Naive thymus-derived CD4-positive, alpha-beta T cell (primary cell): ENCODE measurements around the gene MFSD11. TPM values are rescaled to one million over a fixed set of nuclear protein-coding genes. Genes with fewer than 3 reads are reported as not detected.
"Not testable (repeated sequence)": the region's sequence is repeated elsewhere in the genome, so short reads cannot be mapped to it uniquely, and the experiment has no call there.

Experiments
- ATAC-seq: fragments of 150-1000 bp; cut with Tn5 transposase; 2 replicates; pipeline ENCODE4 v1.10.0; 2021; ENCODE audit warnings: mild to moderate bottlenecking, moderate library complexity
- CTCF ChIA-PET: fragments of 350-600 bp; sonication (Branson Sonifier 250); formaldehyde crosslinking; loops from one replicate; lab custom pipeline; 2021; ENCODE audit warnings: antibody characterized with exemption; lab: Charles Lee
- POLR2A ChIA-PET: fragments of 350-600 bp; sonication (Branson Sonifier 250); formaldehyde crosslinking; loops from one replicate; lab custom pipeline; 2021; ENCODE audit warnings: antibody characterized with exemption, inconsistent platforms; lab: Charles Lee
- DNase-seq, 9 donors: peaks; one replicate each; pipeline versions ENCODE4 v3.0.0 to v3.0.0-alpha.2; 2020 to 2022; ENCODE audit warnings: mixed read lengths in 1 of 9
- H3K27ac ChIP-seq: one replicate; pipeline ENCODE4 v1.7.0; 2013; ENCODE audit warnings: mild to moderate bottlenecking, low read depth, low read length, moderate library complexity
- H3K27me3 ChIP-seq, 2 donors: one replicate each; pipeline ENCODE4 v1.7.0; 2013; ENCODE audit warnings: low read length in 2 of 2, mild to moderate bottlenecking in 2 of 2, moderate library complexity in 2 of 2; ENCODE audit not compliant: control insufficient read depth in 2 of 2, insufficient read depth in 2 of 2
- H3K36me3 ChIP-seq, 3 experiments: 1 replicate in 2 of 3; 2 replicates in 1 of 3; pipeline ENCODE4 v1.7.0; 2013; ENCODE audit warnings: low read length in 3 of 3, mild to moderate bottlenecking in 3 of 3, moderate library complexity in 1 of 3; ENCODE audit not compliant: insufficient read depth in 3 of 3, control insufficient read depth in 2 of 3
- H3K4me1 ChIP-seq, 2 donors: one replicate each; pipeline ENCODE4 v1.7.0; 2013; ENCODE audit warnings: low read length in 2 of 2, mild to moderate bottlenecking in 2 of 2, moderate library complexity in 1 of 2; ENCODE audit not compliant: control insufficient read depth in 2 of 2, insufficient read depth in 2 of 2
- H3K4me3 ChIP-seq: 2 replicates; pipeline ENCODE4 v1.7.0; 2013; ENCODE audit warnings: mild to moderate bottlenecking, low read length
- H3K9me3 ChIP-seq, 3 experiments: 1 replicate in 2 of 3; 2 replicates in 1 of 3; pipeline ENCODE4 v1.7.0; 2013; ENCODE audit warnings: low read length in 3 of 3; ENCODE audit not compliant: control insufficient read depth in 2 of 3
- H3K27ac Mint-ChIP-seq, 9 donors: one replicate each; pipeline ENCODE4 v1.8.0; 2020 to 2022; ENCODE audit warnings: mixed read lengths in 9 of 9, mild to moderate bottlenecking in 8 of 9, moderate library complexity in 5 of 9, inconsistent platforms in 2 of 9
- H3K27me3 Mint-ChIP-seq, 5 donors: one replicate each; pipeline ENCODE4 v1.8.0; 2021 to 2022; ENCODE audit warnings: mixed read lengths in 5 of 5, mild to moderate bottlenecking in 1 of 5
- H3K36me3 Mint-ChIP-seq, 5 donors: one replicate each; pipeline ENCODE4 v1.8.0; 2020 to 2022; ENCODE audit warnings: mixed read lengths in 5 of 5, mild to moderate bottlenecking in 3 of 5, inconsistent platforms in 1 of 5
- H3K4me1 Mint-ChIP-seq, 7 donors: one replicate each; pipeline ENCODE4 v1.8.0; 2020 to 2022; ENCODE audit warnings: mixed read lengths in 7 of 7, mild to moderate bottlenecking in 3 of 7, inconsistent platforms in 1 of 7
- H3K4me3 Mint-ChIP-seq, 10 donors: one replicate each; pipeline ENCODE4 v1.8.0; 2020 to 2022; ENCODE audit warnings: mild to moderate bottlenecking in 10 of 10, mixed read lengths in 10 of 10, moderate library complexity in 6 of 10, inconsistent platforms in 2 of 10
- H3K9me3 Mint-ChIP-seq, 11 donors: one replicate each; pipeline ENCODE4 v1.8.0; 2020 to 2022; ENCODE audit warnings: mixed read lengths in 11 of 11, mild to moderate bottlenecking in 4 of 11, inconsistent platforms in 1 of 11, moderate library complexity in 1 of 11
- intact Hi-C, 2 donors: fragments of 100-400 bp; cut with micrococcal nuclease; formaldehyde crosslinking; loops; one replicate each; pipeline ENCODE4 v1.15.1; 2023
- polyA plus RNA-seq, 2 donors: library from polyadenylated mRNA; unstranded; fragments of 300-500 nt; fragmentation: Illumina TruSeq; gene quantifications; one replicate each; pipeline ENCODE4 v1.2.3, GENCODE V29; 2021
- total RNA-seq, 6 experiments: library from RNA in 5 of 6; stranded (reverse) in 5 of 6; gene quantifications; 1 replicate in 5 of 6; 2 replicates in 1 of 6; pipeline ENCODE4 v1.2.3 and lab custom pipeline; 2021 to 2026

The MFSD11 gene
- total and polyA plus RNA-seq, 7 experiments from 2014 or later = 17.3 to 33.7 (median 30.9) TPM

DNA sequence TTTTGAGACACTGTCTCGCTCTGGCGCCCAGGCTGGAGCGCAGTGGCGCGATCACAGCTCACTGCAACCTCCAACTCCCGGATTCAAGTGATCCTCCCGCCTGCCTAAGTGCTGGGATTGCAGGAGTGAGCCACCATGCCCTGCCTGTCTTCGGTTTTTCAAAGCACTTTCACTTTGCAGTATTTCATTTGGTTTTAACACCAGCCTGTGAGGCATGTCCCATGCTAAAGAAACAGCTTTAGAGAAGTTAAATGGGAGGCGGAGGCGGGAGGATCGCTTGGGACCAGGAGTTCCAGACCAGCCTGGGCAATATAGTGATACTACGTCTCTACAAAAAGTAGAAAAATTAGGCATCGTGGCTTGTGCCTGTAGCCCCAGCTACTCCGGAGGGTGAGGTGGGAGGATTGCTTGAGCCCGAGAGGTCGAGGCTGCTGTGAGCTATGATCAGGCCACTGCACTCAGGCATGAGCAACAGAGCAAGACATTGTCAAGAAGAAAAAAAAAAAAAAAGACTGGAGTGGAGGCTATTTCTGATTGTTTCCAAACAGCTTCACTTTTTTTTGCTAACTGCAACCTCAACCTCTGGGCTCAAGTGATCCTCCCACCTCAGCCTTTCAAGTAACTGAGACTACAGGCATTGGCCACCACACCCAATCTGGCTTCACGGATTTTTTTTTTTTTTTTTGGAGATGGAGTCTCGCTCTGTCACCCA lies 10.0 kb upstream of the MFSD11 start:
- peaks cover 50 to 55% of the 10 kb centered on the region in 2 donors for H3K4me1 ChIP-seq
- H3K36me3 ChIP-seq = peaks cover 10 to 32% (median 29%) of the 10 kb centered on the region in 3 experiments
- peak overlapping the region; percentile 98 to 99 (median 99) for H3K27ac Mint-ChIP-seq
- H3K27me3 ChIP-seq = no peaks in the 10 kb centered on the region
- peak overlapping the region; percentile 93 to 100 (median 98) for H3K4me3 Mint-ChIP-seq
- intact Hi-C loops = loop anchor here (1.0 to 5.0 kb wide), 11 partner anchors 53 to 1467 kb away; partner anchors contain the start of genes SEC14L1 (in 2 of the 2), GGA3 (in 1 of the 2), MRPS7 (in 1 of the 2) and MYO15B (in 1 of the 2)
- H3K27me3 Mint-ChIP-seq = no peaks in the 10 kb centered on the region
- H3K4me1 Mint-ChIP-seq = peaks cover 16 to 78% (median 46%) of the 10 kb centered on the region in 7 donors
- H3K27ac ChIP-seq = peak overlapping the region; percentile 97
- no peaks in the 10 kb centered on the region for H3K9me3 ChIP-seq
- H3K36me3 Mint-ChIP-seq = peaks cover 0 to 28% (median 5%) of the 10 kb centered on the region in 5 donors
- ATAC-seq (no peak), DNase-seq (peak in 2 of 9 donors; percentile 24 to 40)
- POLR2A ChIA-PET = interaction anchor here (0.6 to 9.2 kb wide), 24 partner anchors 9 to 1383 kb away, joined by 3 to 187 read pairs (median 4); partner anchors contain the start of genes MFSD11 and SRSF2
- CTCF ChIA-PET = interaction anchor here (0.8 to 2.9 kb wide), 6 partner anchors 7 to 54 kb away, joined by 5 to 35 read pairs (median 6); partner anchors contain the start of genes MFSD11 and SRSF2
- no peaks in the 10 kb centered on the region for H3K9me3 Mint-ChIP-seq
- peak overlapping the region; percentile 78 for H3K4me3 ChIP-seq

GRCh38 chr17:76731800-76732733 lies 5.9 kb upstream of the MFSD11 start:
- Mint-ChIP-seq H3K4me3 (peak overlapping the region in 6 of 10 donors; percentile 10 to 98 (median 26)), H3K4me1 (peaks cover 26 to 82% (median 59%) of the 10 kb centered on the region in 7 donors), H3K27ac (peak overlapping the region in 8 of 9 donors; percentile 28 to 95 (median 74)), H3K36me3 (peaks cover 12 to 44% (median 33%) of the 10 kb centered on the region in 5 donors)
- H3K4me3 ChIP-seq, H3K9me3 ChIP-seq, H3K9me3 Mint-ChIP-seq, DNase-seq, ATAC-seq, H3K27ac ChIP-seq, H3K27me3 ChIP-seq, H3K27me3 Mint-ChIP-seq: not testable (repeated sequence)
- Histone ChIP-seq H3K36me3 (peaks cover 21 to 45% (median 42%) of the 10 kb centered on the region in 3 experiments), H3K4me1 (peaks cover 58 to 61% of the 10 kb centered on the region in 2 donors)
- intact Hi-C loops = loop anchor here (10.0 kb wide), 2 partner anchors 713 to 947 kb away; partner anchors contain the start of gene UNK (in 1 of the 2)
- ChIA-PET CTCF (interaction anchor here (0.9 to 2.4 kb wide), 2 partner anchors 19 to 52 kb away, joined by 3 to 10 read pairs; no protein-coding TSS in a partner anchor), POLR2A (interaction anchor here (1.1 to 8.2 kb wide), 4 partner anchors 6 to 217 kb away, joined by 3 to 187 read pairs (median 34); partner anchors contain the start of genes JMJD6 and METTL23)

DNA sequence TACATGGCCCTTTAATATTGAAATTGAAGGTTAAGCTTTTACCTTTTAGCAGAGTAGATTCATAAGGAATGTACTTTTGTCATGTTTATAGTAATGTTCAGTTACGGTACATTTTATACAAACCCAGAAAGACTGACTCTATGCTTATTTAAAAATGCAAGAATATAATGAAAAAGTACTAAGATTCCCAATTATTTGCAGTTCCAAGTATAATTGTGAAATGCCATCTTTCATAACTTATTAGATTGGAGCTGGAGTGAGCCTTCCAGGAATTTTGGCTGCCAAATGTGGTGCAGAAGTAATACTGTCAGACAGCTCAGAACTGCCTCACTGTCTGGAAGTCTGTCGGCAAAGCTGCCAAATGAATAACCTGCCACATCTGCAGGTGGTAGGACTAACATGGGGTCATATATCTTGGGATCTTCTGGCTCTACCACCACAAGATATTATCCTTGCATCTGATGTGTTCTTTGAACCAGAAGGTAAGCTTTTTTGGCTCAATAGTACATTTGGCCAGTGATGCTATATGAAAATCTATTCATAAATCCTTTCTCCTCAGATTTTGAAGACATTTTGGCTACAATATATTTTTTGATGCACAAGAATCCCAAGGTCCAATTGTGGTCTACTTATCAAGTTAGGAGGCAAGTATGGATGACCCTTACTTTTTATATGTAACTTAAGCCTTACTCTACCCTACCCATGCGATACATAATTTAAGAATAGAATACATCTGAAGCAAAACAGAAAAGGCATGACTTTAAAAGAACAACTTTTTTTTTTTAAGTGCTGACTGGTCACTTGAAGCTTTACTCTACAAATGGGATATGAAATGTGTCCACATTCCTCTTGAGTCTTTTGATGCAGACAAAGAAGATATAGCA lies 4.9 kb upstream of the MFSD11 start:
- Histone ChIP-seq H3K4me3 (no peak overlapping the region), H3K36me3 (peaks cover 21 to 46% (median 42%) of the 10 kb centered on the region in 3 experiments), H3K9me3 (no peaks in the 10 kb centered on the region), H3K27me3 (no peaks in the 10 kb centered on the region), H3K4me1 (peaks cover 50 to 56% of the 10 kb centered on the region in 2 donors), H3K27ac (peak overlapping the region; percentile 96)
- CTCF ChIA-PET = interaction anchor here (0.9 to 2.4 kb wide), 2 partner anchors 20 to 51 kb away, joined by 3 to 10 read pairs; no protein-coding TSS in a partner anchor
- ATAC-seq (no peak), DNase-seq (no peak)
- Mint-ChIP-seq H3K27me3 (no peaks in the 10 kb centered on the region), H3K9me3 (peaks cover 0 to 9% (median 0%) of the 10 kb centered on the region in 11 donors), H3K4me3 (peak overlapping the region; percentile 9 to 98 (median 96)), H3K27ac (peak overlapping the region in 8 of 9 donors; percentile 28 to 99 (median 92)), H3K36me3 (peaks cover 12 to 40% (median 33%) of the 10 kb centered on the region in 5 donors), H3K4me1 (peaks cover 20 to 76% (median 52%) of the 10 kb centered on the region in 7 donors)
- intact Hi-C loops = loop anchor here (10.0 kb wide), 2 partner anchors 712 to 948 kb away; partner anchors contain the start of gene UNK (in 1 of the 2)
- POLR2A ChIA-PET = interaction anchor here (0.7 to 8.2 kb wide), 7 partner anchors 7 to 1382 kb away, joined by 3 to 187 read pairs (median 3); partner anchors contain the start of genes JMJD6 and METTL23

GRCh38 chr17:76733618-76733957 lies 4.3 kb upstream of the MFSD11 start:
- H3K4me1 ChIP-seq = peaks cover 53 to 56% of the 10 kb centered on the region in 2 donors
- Mint-ChIP-seq H3K4me3 (peak overlapping the region; percentile 9 to 98 (median 96)), H3K36me3 (peaks cover 12 to 40% (median 33%) of the 10 kb centered on the region in 5 donors), H3K9me3 (peaks cover 0 to 9% (median 0%) of the 10 kb centered on the region in 11 donors), H3K4me1 (peaks cover 25 to 76% (median 57%) of the 10 kb centered on the region in 7 donors), H3K27ac (peak overlapping the region; percentile 83 to 99 (median 93)), H3K27me3 (no peaks in the 10 kb centered on the region)
- H3K4me3 ChIP-seq = peak overlapping the region; percentile 97
- H3K36me3 ChIP-seq = peaks cover 21 to 46% (median 42%) of the 10 kb centered on the region in 3 experiments
- DNase-seq (no peak), ATAC-seq (no peak)
- CTCF ChIA-PET = interaction anchor here (0.9 to 2.4 kb wide), 2 partner anchors 20 to 482 kb away, joined by 3 to 10 read pairs; no protein-coding TSS in a partner anchor
- POLR2A ChIA-PET = interaction anchor here (0.6 to 8.2 kb wide), 9 partner anchors 8 to 1931 kb away, joined by 3 to 187 read pairs (median 4); partner anchors contain the start of genes JMJD6 and METTL23
- H3K27ac ChIP-seq = peak overlapping the region; percentile 96
- no peaks in the 10 kb centered on the region for H3K9me3 ChIP-seq
- no peaks in the 10 kb centered on the region for H3K27me3 ChIP-seq
- intact Hi-C loops = loop anchor here (10.0 kb wide), 2 partner anchors 711 to 949 kb away; partner anchors contain the start of gene UNK (in 1 of the 2)
